ENCODE data around the gene AGXT2. TPM values are rescaled to one million over a fixed set of nuclear protein-coding genes. Genes with fewer than 3 reads are reported as not detected.
"Not testable (repeated sequence)": the region's sequence is repeated elsewhere in the genome, so short reads cannot be mapped to it uniquely, and the experiment has no call there.

Gene AGXT2
- total RNA-seq, 1 donor from 2014 or later: 0.20 TPM

DNA sequence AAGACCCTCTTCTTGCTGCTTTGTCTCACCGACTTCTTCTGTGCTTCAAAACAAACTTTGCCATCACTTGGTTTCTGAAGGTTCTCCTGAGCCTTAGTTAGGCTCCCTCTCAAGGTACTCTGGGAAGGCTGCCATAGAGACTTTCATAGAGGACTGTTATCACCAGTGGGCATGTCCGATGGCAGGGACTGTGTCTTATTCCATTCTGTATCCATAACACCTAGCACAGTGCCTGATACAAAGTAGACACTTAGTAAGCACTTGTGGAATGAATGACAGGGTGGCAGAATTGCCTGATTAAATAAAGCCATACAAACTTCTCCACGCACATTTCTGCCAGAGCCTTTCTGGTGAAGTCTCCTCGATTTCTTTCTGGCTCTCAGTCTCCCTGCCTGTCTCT is 32.7 kb downstream of the AGXT2 start:
- DNase-seq (ENCODE audit: low read depth): no peak

GRCh38 chr5:35012796-35013195 is 35.0 kb downstream of the AGXT2 start:
- peak; percentile 83 for DNase-seq (ENCODE audit: low read depth)

GRCh38 chr5:35012365-35012764 is 35.4 kb downstream of the AGXT2 start:
- DNase-seq (ENCODE audit: low read depth): no peak

- DNase-seq (ENCODE audit: low read depth): no peak
Measured at GRCh38 chr5:35010676-35011075, 37.1 kb downstream of the AGXT2 start.

DNA sequence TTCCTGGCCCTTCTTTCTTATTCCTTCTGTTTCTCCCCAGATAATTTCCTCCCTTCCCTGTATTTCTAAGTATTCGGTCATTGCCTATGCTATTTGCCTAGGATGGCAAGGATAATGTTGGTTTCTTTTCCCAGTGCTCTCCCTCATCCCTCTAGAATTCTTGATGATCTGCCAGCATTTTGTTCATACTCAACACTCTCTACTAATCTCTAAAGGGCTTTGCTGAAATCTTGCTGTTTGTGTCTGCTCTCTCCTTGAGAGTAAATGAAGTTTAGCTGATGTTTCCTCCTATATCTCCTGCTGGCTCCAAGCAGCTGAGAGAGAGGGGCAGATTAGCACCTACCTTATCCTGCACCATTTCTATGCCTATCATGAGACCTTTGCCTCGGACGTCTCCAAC is 38.1 kb downstream of the AGXT2 start:
- DNase-seq (ENCODE audit: low read depth): no peak

DNA sequence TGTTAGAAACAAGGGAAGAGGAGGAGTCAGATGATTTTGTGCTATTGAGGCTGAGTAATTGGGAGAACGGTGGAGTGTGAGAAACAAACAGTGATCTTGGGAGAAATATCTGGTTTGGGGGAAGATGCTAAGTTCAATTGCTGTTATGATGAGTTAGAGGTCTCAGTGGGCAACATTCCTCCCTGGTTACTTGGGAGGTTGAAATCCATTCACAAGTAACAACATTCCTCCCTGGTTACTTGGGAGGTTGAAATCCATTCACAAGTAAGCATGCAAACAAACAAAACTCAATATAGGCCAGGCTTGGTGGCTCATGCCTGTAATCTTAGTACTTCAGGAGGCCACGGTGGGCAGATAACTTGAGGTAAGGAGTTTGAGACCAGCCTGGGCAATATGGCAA is 38.7 kb downstream of the AGXT2 start:
- no peak for DNase-seq (ENCODE audit: low read depth)

DNA sequence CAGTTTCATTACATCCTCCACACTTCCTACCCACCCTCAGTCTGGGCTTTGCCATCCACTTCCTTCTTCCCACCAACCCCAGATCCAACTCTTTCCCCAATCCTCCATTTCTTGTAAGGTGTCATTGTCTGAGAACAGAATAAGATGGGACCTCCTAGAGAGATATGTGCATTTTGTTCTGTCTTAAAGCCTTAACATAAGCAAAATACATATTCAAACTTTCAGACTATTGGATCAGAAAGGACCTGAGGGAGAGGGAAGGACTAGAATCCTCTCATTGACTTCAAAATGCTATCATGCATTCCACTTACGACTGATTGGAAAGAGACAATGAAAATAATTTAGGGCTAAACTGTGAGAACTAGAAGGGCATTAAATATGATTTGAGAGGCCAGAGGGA is 43.0 kb downstream of the AGXT2 start:
- no peak for DNase-seq (ENCODE audit: low read depth)

DNA sequence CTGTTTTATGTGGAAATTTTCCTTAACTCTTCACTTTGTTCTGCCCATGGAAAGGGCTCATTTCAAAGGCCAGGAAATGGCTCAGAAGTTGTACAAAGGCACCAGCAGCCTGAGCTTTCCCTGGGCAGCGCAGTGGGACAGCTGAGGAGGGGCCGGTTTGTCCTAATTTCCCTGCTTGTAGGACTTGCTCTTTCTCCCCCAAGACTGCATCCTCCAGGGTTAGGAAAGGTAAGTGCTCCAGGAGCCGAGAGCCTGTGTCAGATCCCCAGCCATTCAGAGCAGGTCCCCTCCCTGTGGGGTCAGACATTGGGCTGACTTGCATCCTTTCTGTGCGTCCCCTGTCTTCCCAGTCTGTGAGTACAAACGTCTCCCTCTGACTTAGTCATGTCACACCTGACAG is 43.5 kb downstream of the AGXT2 start:
- no peak for DNase-seq (ENCODE audit: low read depth)

GRCh38 chr5:35003018-35003957 is 44.5 kb downstream of the AGXT2 start:
- peak; percentile 27 for DNase-seq (ENCODE audit: low read depth)

GRCh38 chr5:35002459-35002858 is 45.3 kb downstream of the AGXT2 start:
- no peak for DNase-seq (ENCODE audit: low read depth)

GRCh38 chr5:35001842-35002241 is 45.9 kb downstream of the AGXT2 start:
- DNase-seq (ENCODE audit: low read depth): no peak

- peak; percentile 65 for DNase-seq (ENCODE audit: low read depth)
Measured at GRCh38 chr5:34998058-34998789, 49.5 kb downstream of the AGXT2 start.

DNA sequence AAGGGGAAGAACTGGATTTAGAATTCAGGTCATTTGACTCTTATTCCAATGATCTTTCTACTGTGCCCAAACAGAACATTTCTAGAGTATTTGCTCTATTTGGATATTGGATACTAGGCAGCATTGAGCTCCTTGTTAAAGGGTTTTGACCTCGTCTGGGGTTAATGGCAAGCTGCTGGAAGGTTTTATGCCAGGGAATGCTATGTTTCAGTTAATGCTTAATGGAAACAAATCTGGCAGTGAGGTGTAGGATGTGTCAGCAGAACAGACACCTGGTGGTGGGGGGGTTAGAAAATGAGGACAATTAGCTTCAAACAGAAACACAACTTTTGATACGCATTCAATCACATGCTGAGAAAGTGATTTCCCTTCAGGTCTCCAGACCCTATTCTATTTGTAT is 51.5 kb downstream of the AGXT2 start:
- DNase-seq (ENCODE audit: low read depth): peak; percentile 71

DNA sequence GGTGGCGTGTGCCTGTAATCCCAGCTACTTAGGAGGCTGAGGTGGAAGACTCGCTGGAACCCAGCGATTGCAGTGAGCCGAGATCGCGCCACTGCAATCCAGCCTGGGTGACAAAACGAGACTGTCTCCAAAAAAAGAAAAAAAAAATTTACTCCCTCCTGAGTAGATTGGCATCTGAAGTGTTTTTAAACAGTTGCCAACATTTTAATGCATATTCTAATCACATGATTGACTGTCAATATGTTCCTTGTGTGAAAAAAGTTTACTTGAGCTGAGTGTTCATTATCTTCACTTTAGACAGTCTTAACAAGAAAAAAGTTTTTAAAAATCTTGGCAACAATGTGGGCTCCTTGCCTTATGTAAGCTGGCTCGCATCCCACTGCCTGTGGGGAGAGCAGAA is 53.8 kb downstream of the AGXT2 start:
- DNase-seq (ENCODE audit: low read depth): no peak

DNA sequence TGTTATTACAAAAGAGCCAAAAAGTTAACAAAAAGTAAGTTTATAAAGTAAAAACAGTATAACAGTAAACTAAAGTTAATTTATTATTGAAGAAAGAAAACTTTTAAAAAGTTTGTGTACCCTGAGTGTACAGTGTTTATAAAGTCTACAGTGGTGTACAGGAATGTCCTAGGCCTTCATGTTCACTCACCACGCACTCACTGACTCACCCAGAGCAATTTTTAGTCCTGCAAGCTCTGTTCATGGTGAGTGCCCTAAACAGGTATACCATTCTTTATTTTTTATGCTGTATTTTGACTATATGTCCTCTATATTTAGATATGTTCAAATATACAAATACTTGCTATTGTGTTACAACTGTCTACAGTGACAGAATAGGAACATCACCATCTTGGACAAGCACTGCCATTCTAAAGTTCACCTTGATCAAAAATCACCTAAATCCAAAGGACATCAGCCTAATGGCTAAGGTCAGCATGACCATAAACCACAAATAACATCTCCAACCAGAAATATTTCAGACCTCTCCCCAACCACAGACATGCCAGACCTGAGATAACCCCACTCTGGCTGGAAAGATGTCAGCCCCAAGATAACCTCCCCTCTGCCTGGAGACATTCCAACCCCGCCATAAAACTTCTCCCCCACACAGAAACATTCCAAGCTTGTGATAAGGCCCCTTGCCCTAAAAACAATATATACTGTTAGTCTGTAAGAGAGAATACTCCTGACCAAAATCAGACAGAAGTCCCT is 56.1 kb downstream of the AGXT2 start:
- DNase-seq (ENCODE audit: low read depth): peak; percentile 54

GRCh38 chr5:34986965-34987364 is 60.8 kb downstream of the AGXT2 start:
- no peak for DNase-seq (ENCODE audit: low read depth)

DNA sequence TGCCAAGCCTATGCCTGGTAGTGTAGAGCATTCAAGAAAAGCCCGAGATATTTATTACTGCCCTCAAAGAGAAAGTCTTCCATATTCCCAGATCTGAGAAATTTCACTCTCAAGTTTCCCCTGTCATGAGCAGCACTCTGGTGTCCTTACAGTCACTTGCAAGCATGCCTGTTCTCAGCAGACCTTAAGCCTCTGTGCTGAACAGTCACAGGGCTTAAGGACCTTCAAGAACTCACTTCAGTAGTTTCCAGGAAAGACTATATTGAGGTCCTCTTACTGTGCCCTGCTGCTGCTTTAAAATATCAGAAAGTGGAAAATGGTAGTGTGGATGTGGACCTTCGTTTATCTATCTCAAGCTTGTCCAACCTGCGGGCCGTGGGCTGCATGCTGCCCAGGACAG is 64.9 kb downstream of the AGXT2 start:
- no peak for DNase-seq (ENCODE audit: low read depth)

GRCh38 chr5:34978681-34979080 is 69.1 kb downstream of the AGXT2 start:
- no peak for DNase-seq (ENCODE audit: low read depth)

- peak; percentile 42 for DNase-seq (ENCODE audit: low read depth)
Measured at GRCh38 chr5:34977934-34978613, 69.7 kb downstream of the AGXT2 start.

- DNase-seq (ENCODE audit: low read depth): peak; percentile 23
Measured at GRCh38 chr5:34976347-34976746, 71.4 kb downstream of the AGXT2 start.

DNA sequence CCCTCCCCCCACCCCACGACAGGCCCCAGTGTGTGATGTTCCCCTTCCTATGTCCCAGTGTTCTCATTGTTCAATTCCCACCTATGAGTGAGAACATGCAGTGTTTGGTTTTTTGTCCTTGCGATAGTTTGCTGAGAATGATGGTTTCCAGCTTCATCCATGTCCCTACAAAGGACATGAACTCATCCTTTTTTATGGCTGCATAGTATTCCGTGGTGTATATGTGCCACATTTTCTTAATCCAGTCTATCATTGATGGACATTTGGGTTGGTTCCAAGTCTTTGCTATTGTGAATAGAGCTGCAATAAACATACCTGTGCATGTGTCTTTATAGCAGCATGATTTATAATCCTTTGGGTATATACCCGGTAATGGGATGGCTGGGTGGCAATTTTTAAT is 76.1 kb downstream of the AGXT2 start:
- not testable (repeated sequence) for DNase-seq (ENCODE audit: low read depth)

DNA sequence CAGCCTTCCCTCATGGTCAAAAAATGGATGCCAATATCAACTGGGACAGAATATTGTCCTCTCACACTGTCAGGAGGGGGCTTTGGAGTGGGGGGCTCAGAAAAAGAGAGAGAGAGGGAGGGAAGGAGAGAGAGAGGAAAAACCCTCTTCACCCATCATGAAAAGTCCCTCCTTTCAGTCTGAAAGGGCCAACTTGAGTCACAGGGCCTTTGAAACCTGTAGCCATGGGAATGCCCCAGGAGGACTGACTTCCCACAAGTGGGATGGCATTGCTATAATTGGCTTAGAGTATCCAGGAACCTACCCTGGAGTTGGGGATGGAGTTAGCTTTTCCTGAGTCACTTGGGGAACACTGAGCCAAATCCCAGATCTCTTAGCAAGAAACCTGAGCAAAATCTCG is 77.2 kb downstream of the AGXT2 start:
- DNase-seq (ENCODE audit: low read depth): no peak
